ENCODE results near the gene ATP6V1E1.
"Not testable (repeated sequence)": the region's sequence is repeated elsewhere in the genome, so short reads cannot be mapped to it uniquely, and the experiment has no call there.

Gene ATP6V1E1

DNA sequence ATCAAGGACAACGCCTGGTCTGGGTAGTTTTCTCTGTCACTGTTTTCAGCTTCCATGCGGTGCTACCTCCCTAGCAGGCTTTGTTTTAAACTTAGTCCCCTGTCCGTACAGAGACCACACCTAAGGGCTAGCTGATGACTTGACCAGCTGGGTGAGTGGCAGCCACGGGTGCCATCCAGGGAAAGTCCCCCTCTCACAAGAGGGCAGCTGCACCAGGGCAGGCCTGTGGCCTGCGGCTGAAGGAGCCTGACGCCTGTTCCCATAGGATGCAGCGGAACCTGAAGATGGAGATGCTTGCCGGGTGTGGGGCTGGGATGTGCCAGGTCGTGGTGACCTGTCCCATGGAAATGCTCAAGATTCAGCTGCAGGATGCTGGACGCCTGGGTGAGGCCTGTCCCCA, 45.4 kb downstream of the ATP6V1E1 start:
- DNase-seq (ENCODE audit: low read depth in 2 of 3, low spot score in 2 of 3), result no peak

DNA sequence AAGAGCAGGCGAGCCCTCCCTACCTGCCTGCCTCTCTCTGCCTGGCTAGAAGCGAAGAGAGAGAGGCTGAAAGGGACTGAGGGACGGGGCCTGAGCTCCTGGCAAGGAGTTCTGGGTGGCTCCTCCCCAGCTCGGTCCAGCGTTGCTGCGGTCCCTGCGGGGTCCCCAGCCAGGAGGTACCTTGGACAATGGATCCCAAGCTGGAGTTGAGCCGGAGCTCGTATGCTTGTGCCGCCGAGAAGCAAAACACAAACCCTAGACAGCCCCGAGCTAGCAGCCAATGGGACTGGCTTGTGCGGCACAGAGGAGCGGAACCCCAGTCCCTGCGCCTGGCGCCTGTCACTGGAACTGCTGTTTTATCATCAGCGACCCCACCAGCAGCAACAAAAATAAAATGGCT, 46.9 kb downstream of the ATP6V1E1 start:
- DNase-seq (ENCODE audit: low read depth in 2 of 3, low spot score in 2 of 3), result no peak

DNA sequence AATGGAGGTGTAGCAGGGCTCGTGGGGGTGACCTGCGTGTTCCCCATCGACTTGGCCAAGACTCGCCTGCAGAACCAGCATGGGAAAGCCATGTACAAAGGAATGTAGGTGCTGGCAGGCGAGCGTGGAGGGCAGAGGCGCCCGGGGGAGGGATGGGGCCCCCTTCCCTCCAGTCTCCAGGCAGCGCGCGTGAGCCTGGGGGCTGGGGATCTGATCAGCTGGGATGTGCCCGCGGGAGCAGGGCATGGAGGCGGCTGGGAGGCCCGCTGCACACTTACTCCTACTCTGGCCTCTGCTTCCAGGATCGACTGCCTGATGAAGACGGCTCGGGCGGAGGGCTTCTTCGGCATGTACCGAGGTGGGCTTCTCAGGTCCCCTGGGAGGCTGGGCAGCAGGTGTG, 47.5 kb downstream of the ATP6V1E1 start:
- DNase-seq (ENCODE audit: low read depth in 2 of 3, low spot score in 2 of 3), result no peak

DNA sequence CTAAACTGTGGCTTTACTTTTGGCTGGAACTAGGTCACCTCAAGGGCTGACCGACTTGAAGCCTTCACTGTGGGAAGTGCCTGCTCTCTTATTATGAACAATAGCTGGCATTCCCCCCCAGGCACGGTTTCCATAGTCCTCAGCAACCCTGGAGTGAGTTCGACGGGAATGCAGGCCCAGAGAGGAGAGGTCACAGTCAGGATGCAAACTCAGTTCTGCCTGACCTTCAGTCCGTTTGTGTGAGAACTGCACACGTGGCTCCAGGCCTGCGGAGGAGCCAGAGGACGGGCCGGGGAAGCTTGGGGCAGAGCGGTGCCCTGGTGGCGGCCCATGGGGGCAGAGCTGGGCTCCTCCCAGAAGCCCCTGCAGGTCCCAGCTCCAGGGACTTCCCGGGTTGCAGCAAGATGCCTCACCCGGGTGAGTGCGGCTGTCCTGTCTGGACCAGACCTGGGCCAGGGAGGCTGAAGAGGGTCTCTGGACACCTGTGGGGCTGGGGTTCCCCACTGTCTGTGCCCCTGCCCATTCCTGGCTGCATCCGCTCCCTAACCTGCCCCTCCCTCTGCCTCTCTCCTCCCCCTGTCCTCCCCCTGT, 48.0 kb downstream of the ATP6V1E1 start:
- no peak for DNase-seq (ENCODE audit: low read depth in 2 of 3, low spot score in 2 of 3)

DNA sequence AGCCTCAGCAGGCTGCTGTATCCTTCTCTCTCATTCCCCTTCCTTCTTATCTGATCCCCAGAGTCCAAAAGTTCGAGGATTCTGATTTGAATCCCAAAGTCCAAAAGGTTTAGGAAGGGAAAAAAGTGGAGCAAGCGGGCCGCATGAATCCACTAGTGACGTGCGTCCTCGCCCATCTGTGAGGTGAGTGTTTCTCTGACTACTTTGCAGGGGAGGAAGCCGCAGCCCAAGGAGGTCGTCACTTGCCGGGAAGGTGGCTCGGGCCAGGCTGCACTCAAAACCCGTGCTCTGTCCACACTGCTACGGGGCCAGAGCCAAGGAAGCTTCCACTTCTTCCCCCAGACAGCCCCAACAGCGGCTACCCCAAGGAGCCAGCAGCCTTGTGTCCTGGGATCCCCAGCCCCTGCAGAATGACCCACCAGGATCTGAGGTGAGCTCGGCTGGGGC, 49.0 kb downstream of the ATP6V1E1 start:
- no peak for DNase-seq (ENCODE audit: low read depth in 2 of 3, low spot score in 2 of 3)

DNA sequence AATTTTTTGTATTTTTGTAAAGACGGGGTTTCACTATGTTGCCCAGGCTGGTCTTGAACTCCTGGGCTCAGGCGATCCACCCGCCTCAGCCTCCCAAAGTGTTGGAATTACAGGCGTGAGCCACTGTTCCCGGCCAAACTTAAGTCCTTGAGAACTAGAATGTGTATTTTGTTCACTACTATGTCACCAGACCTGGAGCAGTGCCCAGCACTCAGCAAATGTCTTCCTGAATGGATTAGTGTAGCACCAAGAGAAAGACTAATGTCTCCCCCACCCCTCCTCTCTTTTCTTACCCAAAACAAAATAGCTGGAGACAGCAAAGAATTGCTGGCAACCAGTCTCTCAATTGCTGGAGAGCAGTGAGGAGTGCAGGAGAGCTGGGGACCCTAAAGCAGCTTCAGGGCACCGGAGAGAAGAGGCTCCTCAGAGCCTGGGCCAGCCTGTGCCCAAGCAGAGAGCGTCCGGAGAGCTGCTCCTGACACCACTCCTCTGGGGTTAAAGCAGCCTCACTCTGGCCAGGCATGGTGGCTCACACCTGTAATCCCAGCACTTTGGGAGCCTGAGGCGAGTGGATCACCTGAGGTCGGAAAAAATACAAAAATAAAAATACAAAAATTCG, 50.3 kb downstream of the ATP6V1E1 start:
- no peak for DNase-seq (ENCODE audit: low read depth in 2 of 3, low spot score in 2 of 3)

DNA sequence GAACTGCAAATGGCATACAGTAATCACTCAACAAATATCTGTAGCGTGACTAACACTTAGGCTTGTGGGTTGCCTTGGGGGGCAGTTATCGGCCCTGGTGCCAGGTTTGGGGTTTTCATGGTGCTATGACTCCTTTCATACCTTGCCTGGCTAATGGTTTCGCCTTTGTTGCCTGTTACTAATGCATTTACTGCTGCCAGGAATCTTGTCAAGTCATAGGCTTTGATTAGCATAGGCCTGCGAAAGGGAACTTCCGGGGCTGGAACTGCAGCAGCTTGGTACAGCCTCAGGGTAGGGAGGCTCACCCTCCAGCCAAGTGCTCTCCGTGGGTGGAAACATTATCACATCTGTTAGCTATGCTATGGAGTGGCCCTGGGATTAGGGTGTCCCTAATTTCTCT, 52.1 kb downstream of the ATP6V1E1 start:
- no peak for DNase-seq (ENCODE audit: low read depth in 2 of 3, low spot score in 2 of 3)

DNA sequence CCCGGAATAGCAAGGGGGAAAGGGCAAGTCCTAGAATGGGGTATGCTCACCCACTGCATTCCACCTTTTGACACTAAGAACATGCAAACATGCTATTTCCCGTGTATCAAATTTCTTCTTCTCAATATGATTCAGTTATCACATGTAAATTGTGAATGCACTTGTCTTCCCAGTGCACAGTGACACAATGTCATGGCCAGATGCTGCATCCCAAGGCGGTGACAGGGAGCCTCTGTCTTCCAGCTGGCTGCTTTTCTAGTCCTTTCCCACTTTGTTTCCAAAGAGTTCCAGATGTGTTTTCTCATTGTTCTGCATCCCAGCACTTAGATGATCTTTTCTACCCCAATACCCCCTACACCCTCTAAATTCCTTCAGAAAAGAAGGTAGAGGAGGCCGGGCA, 52.9 kb downstream of the ATP6V1E1 start:
- DNase-seq (ENCODE audit: low read depth in 2 of 3, low spot score in 2 of 3), result no peak

DNA sequence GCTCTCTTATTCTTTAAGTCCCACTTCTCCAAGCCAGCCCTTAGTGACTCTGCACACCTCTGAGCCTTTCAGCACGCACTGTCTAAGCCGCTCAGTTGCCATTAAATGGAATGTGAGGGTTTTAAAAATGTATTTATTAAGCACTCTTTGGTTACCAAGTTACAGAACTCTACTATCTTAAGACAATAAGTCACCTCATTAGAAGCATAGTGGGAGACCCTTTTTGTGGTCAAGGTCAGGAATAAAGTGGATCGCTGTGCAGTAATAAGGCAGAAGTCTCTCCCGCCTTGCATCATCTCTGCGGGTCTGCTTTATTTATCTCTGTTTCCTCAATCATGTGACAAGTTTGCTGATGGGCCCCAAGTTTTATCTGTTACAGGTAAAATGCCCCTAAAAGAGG, 53.4 kb downstream of the ATP6V1E1 start:
- DNase-seq (ENCODE audit: low read depth in 2 of 3, low spot score in 2 of 3), result no peak

DNA sequence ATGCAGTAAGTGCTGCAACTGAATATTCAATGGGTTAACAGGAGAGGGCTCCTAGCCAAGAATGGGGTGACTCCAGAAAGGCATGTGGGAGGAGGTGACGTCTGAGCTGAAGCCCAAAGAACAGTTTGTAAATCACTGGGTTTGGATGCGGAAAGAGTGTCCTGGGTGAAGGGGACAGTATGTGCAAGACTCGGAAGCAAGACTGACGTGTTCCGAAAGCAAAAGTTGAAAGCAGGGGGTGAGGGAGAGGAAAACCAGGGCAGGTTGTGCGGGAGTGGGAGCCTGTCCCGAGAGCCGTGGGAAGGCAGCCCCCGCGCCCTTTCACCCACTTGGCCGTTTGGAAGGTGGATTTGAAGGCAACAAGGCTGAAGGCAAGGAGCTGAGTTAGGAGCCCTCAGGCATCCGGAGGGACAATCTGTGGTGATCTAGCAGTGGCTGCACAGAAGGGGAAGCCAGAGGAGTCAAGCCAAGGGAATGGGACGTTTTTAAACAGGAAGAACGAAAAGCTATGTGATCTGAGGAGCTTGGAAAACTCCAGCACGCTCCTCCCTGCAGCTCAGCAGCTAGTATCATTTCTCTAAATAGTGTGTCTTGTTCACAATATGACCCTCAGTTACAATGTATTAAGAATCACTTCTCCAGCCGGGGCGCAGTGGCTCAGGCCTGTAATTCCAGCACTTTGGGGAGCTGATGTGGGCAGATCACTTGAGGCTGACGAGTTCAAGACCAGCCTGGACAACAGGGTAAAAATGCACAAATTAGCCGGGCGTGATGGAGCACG, 57.5 kb downstream of the ATP6V1E1 start:
- no peak for DNase-seq (ENCODE audit: low read depth in 2 of 3, low spot score in 2 of 3)

DNA sequence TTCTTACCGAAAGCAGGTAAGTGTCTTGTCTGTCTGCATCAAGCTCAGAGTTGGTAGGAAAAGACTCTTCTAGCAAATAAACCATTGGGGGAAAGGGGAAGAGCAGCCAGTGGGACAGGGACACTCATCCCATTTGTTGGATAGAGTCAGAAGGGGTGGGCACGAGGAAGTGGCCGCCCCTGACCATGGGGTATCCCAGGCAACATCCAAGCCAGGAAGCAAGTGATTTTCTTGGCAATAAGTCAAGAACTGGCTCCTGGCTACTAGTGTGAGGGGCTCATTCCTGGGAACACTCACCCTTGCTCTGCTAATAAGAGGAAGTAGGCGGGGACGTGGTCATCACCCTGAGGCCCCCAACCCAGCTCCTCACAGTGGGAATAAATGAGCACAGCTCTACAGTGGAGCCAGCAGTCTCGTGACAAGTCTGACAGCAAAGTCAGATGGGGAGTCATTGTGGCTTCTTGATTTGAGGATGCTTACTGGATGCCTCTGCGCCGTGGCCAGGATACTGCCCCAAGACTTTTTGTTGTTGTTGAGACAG, 58.5 kb downstream of the ATP6V1E1 start:
- no peak for DNase-seq (ENCODE audit: low read depth in 2 of 3, low spot score in 2 of 3)

DNA sequence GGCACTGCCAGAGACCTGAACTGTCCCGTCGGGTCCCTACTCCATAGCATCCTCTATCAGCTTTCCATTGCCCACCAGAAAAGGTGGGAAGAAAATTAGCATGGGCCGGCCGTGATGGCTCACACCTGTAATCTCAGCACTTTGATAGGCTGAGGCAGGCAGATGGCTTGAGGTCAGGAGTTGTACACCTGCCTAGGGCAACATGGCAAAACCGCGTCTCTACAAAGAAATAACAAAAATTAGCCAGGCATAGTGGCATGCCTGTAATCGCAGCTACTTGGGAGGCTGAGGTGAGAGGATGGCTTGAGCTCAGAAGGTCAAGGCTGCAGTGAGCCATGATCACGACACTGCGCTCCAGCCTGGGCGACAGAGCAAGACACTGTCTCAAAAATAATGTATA, 61.8 kb downstream of the ATP6V1E1 start:
- DNase-seq (ENCODE audit: low read depth in 2 of 3, low spot score in 2 of 3), result no peak

DNA sequence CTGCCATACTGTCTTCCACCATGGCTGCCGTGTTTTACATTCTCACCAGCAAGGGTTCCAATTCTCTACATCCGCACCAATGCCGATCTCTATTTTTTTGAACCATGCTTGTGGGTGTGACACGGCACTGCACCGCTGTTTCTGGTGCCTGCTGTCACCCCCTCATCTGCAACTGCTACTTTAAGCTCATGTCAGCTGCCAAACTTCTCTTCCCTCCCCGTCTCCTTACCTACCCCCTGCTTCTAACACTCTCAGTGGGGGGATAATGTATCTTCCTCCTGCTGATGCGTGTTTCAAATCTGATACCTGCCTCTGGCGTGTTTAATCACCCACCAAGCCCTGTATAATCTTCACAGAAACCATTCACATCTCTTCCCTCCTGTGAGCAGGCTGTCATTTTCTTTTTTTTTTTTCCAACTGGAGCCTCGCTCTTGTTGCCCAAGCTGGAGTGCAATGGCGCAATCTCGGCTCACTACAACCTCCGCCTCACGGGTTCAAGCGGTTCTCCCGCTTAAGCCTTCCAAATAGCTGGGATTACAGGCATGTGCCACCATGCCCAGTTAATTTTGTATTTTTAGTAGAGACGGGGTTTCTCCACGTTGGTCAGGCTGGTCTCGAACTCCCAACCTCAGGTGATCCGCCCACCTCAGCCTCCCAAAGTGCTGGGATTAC, 62.4 kb downstream of the ATP6V1E1 start:
- DNase-seq (ENCODE audit: low read depth in 2 of 3, low spot score in 2 of 3), result not testable (repeated sequence)

DNA sequence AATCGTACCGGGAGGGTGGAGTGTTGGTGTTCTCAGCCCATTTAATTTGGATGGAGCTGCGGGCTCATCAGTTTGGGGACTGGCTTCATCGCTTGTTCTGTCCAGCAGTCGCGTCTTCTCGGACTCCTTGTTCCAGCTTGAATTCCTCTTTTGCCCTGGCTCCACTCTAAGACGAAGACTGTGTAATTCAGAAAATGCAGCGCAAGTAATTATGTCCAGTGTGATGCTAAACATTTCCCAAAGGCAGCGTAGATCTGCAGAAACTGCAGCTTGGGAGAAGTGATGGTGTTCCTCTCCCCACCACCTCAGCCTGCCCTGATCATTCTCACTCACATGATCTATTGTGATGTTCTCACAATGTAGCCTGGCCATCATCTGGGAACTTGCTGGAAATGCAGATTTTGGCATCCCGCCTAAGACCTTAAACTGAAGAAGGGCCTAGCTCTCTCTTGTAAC, 64.6 kb downstream of the ATP6V1E1 start:
- no peak for DNase-seq (ENCODE audit: low read depth in 2 of 3, low spot score in 2 of 3)

DNA sequence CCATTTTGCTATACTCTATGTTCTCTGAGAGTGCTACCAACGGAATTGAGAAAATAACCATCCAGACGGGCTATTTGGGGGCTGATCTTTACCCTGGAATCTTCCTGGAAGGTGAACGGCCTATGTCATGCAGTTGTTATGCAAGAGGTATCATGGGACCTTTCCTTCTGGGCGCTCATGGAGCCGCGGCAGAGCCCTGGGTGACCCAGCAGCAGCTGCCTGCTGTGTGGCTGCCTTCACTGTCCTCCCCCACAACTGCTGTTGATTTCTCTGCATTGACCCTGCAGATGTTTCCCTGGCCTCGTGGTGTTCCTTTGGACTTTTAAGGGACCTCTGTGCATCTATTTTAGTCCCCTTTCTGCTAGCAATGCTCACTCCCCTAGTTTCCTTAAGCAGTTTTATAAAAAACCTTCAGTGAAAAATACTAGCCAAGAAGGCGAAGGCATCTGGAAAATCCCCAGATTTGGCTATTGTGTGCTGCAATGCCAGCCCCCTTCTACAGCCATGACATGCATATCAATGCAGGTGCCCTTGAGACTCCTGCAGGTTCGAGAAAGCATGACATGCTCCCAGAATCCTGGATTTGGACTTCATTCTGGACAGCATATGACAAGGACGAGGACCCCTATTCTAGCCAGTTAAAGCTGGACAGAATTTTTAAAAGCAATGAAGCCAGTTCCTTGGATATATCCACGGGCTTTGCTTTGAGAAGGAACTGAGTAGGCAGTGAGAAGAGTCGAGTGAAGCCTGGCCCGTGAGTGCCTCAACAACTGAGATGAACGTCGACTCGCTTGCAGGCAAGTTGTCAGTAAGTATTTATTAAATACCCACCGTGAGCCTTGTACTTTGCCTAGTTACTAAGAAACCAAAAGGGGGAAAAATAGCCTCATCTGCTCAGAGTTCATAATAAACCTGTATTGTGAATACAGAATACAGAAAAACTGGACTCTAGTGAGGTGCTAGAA, 65.4 kb downstream of the ATP6V1E1 start, which contains the start of gene SLC25A18:
SLC25A18 (plus strand) TSS at position 593 of the 965 bp plus-strand sequence. CDS start 16,447 bp downstream, outside the sequence.
- no peak for DNase-seq (ENCODE audit: low read depth in 2 of 3, low spot score in 2 of 3)

DNA sequence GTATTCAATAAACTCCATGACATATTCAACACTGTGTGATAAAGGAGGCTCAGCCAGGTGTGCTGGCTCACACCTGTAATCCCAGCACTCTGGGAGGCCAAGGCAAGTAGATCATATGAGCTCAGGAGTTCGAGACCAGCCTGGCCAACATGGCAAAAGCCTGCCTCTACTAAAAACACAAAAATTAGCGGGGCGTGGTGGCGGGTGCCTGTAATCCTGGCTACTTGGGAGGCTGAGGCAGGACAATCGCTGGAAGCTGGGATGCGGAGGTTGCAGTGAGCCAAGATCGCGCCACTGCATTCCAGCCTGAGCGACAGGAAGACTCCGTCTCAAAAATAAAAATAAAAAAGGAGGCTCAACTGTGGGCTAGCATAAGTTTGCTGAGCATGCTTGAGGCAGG, 69.4 kb downstream of the ATP6V1E1 start:
- DNase-seq (ENCODE audit: low read depth in 2 of 3, low spot score in 2 of 3), result no peak

DNA sequence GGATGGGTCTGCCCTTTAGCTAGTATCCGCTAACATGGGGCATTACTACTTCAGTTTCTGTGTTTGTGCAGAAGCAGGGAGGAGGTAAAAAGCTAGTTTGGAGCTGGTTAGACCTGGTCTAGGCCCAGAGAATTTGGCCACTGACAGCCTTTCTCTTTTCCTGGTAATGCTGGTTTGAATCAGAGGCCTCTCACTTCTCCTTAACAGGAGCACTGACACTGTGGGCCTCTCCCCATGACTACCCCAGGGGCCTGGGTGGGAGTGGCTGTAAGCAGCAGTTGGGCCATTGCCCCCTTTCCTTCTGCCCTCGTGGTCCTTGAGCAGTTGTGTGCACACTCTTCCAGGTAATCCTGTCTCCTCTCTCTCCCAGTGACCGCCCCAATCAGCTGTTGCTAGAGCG, 73.7 kb downstream of the ATP6V1E1 start:
- DNase-seq (ENCODE audit: low read depth in 2 of 3, low spot score in 2 of 3), result no peak

DNA sequence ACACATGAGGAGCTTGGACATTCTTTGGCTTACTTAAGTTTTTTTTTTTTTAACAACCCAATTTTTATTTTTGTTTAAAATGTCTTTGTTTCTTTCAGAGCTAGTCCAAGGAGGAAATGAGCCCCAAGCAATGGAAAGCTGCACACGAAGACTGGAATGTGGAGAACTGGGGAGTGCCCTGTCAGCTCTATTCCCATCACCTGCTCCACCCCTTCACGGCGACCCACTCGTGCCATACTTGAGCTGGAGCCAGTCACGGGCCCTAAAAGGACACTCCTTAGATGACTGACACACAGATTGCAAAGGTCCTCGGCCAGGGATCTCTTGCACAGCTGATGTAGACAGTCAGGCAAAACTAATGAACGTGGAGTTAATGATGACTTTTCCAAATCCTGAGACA, 75.8 kb downstream of the ATP6V1E1 start:
- no peak for DNase-seq (ENCODE audit: low read depth in 2 of 3, low spot score in 2 of 3)

DNA sequence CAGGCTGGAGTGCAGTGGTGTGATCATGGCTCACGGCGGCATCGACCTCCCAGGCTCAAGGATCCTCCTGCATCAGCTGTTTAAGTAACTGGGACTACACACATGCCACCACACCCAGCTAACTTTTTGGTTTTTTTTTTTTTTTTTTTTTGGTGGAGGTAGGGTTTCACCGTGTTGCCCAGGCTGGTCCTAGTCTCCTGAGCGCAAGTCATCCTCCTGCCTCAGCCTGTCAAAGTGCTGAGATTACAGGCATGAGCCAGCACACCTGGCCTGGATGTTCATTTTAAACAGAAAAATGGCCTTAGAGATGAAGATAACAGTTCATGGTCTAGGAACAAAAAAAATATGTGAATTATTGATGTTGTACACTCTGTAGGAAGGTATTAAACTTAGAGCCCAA, 78.9 kb downstream of the ATP6V1E1 start:
- no peak for DNase-seq (ENCODE audit: low read depth in 2 of 3, low spot score in 2 of 3)

DNA sequence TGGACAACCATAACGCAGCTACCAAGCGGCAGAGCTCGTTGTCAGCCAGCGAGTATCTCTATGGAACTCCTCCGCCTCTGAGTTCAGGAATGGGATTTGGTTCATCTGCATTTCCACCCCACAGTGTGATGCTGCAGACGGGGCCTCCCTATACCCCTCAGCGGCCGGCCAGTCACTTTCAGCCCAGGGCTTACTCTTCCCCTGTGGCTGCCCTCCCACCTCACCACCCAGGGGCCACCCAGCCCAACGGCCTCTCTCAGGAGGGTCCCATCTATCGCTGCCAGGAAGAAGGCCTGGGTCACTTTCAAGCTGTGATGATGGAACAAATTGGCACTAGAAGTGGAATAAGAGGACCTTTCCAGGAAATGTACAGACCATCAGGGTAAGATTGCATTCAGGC, 79.4 kb downstream of the ATP6V1E1 start:
- no peak for DNase-seq (ENCODE audit: low read depth in 2 of 3, low spot score in 2 of 3)

DNA sequence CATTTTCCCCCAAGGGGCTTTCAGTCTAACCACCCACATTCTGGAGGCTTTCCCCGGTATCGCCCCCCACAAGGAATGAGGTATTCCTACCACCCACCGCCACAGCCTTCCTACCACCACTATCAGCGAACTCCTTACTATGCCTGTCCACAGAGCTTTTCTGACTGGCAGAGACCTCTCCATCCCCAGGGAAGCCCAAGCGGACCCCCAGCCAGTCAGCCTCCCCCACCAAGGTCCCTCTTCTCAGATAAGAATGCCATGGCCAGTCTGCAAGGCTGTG, 79.9 kb downstream of the ATP6V1E1 start:
- no peak for DNase-seq (ENCODE audit: low read depth in 2 of 3, low spot score in 2 of 3)

Measured in activated CD8-positive, alpha-beta memory T cell treated with anti-CD3 and anti-CD28 coated beads for 48 hours (primary cell).